CD8-positive, alpha-beta memory T cell (primary cell): ENCODE results near the gene CYLD. TPM values are rescaled to one million over a fixed set of nuclear protein-coding genes. Genes with fewer than 3 reads are reported as not detected.
A peak's percentile ranks its signal among the peaks of the same experiment; 100 is the strongest.

Source experiments
- CTCF ChIA-PET: fragments of 350-600 bp; sonication (Branson Sonifier 250); formaldehyde crosslinking; loops from one replicate; lab custom pipeline; 2021; ENCODE audit warnings: antibody characterized with exemption; lab: Charles Lee
- POLR2A ChIA-PET: fragments of 350-600 bp; sonication (Branson Sonifier 250); formaldehyde crosslinking; loops from one replicate; lab custom pipeline; 2021; ENCODE audit warnings: antibody characterized with exemption; lab: Charles Lee
- DNase-seq, 5 donors: peaks; one replicate each; pipeline versions ENCODE4 v3.0.0 to v3.0.0-alpha.2; 2020 to 2022; ENCODE audit warnings: mixed read lengths in 1 of 5
- H3K27ac ChIP-seq: one replicate; pipeline ENCODE4 v1.7.0; 2013; ENCODE audit warnings: low read depth, mild to moderate bottlenecking, low read length, moderate library complexity
- H3K27me3 ChIP-seq: 2 replicates; pipeline ENCODE4 v1.7.0; 2013; ENCODE audit warnings: low read length, mild to moderate bottlenecking; ENCODE audit not compliant: insufficient read depth, poor library complexity, severe bottlenecking
- H3K36me3 ChIP-seq: 2 replicates; pipeline ENCODE4 v1.7.0; 2013; ENCODE audit warnings: mild to moderate bottlenecking, low read length, moderate library complexity; ENCODE audit not compliant: insufficient read depth
- H3K4me1 ChIP-seq: 2 replicates; pipeline ENCODE4 v1.7.0; 2013; ENCODE audit warnings: mild to moderate bottlenecking, low read length, moderate library complexity; ENCODE audit not compliant: insufficient read depth
- H3K4me3 ChIP-seq: 2 replicates; pipeline ENCODE4 v1.7.0; 2013; ENCODE audit warnings: mild to moderate bottlenecking, low read length
- H3K9me3 ChIP-seq: 2 replicates; pipeline ENCODE4 v1.7.0; 2013; ENCODE audit warnings: mild to moderate bottlenecking, low read length
- H3K27ac Mint-ChIP-seq, 8 donors: one replicate each; pipeline ENCODE4 v1.8.0; 2020 to 2021; ENCODE audit warnings: mixed read lengths in 8 of 8, mild to moderate bottlenecking in 6 of 8, inconsistent platforms in 3 of 8, moderate library complexity in 3 of 8
- H3K27me3 Mint-ChIP-seq, 2 donors: one replicate each; pipeline ENCODE4 v1.8.0; 2020 to 2021; ENCODE audit warnings: mixed read lengths in 2 of 2, mild to moderate bottlenecking in 1 of 2, moderate library complexity in 1 of 2
- H3K36me3 Mint-ChIP-seq, 3 donors: one replicate each; pipeline ENCODE4 v1.8.0; 2020 to 2021; ENCODE audit warnings: mixed read lengths in 3 of 3, inconsistent platforms in 1 of 3, mild to moderate bottlenecking in 1 of 3
- H3K4me1 Mint-ChIP-seq, 3 donors: one replicate each; pipeline ENCODE4 v1.8.0; 2020 to 2021; ENCODE audit warnings: mixed read lengths in 3 of 3, inconsistent platforms in 1 of 3, mild to moderate bottlenecking in 1 of 3
- H3K4me3 Mint-ChIP-seq, 7 donors: one replicate each; pipeline ENCODE4 v1.8.0; 2020 to 2021; ENCODE audit warnings: mixed read lengths in 7 of 7, mild to moderate bottlenecking in 6 of 7, moderate library complexity in 4 of 7, inconsistent platforms in 2 of 7
- H3K9me3 Mint-ChIP-seq, 5 donors: one replicate each; pipeline ENCODE4 v1.8.0; 2020 to 2022; ENCODE audit warnings: mixed read lengths in 5 of 5, mild to moderate bottlenecking in 3 of 5, moderate library complexity in 2 of 5, inconsistent platforms in 1 of 5
- polyA plus RNA-seq: library from polyadenylated mRNA; unstranded; fragments of 300-500 nt; fragmentation: Illumina TruSeq; gene quantifications from one replicate; pipeline ENCODE4 v1.2.3, GENCODE V29; 2021
- total RNA-seq, 2 experiments: library from RNA; stranded (reverse); gene quantifications; one replicate each; pipeline ENCODE4 v1.2.3, GENCODE V29; 2021

Gene CYLD
- total and polyA plus RNA-seq, 3 experiments from 2014 or later = 105 to 152 (median 144) TPM

DNA sequence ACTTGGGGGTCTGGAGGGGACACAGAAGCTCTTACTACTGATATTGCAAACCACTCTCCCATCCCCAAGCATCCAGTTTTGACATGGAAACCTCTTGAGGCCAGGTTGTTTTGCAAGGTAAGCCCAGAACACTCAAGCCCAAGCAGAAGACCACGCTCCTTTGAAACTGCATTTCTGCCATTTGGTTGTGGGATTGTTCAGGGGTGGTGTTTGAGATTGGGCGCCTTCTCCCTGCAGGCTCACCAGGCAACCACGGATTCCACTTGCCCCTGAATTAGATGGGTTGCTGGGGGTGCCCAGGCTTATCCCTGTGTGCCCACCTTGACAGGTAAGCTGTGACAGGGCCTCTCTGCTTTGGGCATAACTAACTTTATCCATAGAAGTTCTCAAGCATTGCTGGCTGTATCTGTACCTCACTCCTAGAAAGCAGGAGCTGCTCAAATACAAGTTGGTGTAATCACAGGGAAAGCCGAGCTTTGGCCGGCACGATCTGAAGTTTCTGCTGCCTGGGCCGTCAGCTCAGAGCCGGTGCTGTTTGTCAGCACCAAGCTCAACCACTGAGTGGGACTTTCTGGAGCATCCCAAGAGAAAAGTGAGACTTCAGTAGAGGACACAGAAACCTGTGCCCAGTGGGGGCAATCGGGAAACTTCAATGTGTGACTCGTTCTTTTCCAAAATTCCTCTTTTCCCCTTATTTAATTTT is 93.6 kb downstream of the CYLD start:
- no peak overlapping the region for H3K4me3 Mint-ChIP-seq
- no peaks in the 10 kb centered on the region for H3K9me3 Mint-ChIP-seq
- peaks cover 0 to 5% (median 1%) of the 10 kb centered on the region in 3 donors for H3K36me3 Mint-ChIP-seq
- Histone ChIP-seq H3K9me3 (no peaks in the 10 kb centered on the region), H3K27me3 (no peaks in the 10 kb centered on the region), H3K36me3 (no peaks in the 10 kb centered on the region), H3K4me1 (peaks cover 2% of the 10 kb centered on the region), H3K27ac (no peak overlapping the region), H3K4me3 (no peak overlapping the region)
- CTCF ChIA-PET = no interaction called here
- no peak for DNase-seq
- peaks cover 7 to 38% of the 10 kb centered on the region in 2 donors for H3K27me3 Mint-ChIP-seq
- POLR2A ChIA-PET = no interaction called here
- peaks cover 3 to 4% (median 4%) of the 10 kb centered on the region in 3 donors for H3K4me1 Mint-ChIP-seq
- no peak overlapping the region for H3K27ac Mint-ChIP-seq

DNA sequence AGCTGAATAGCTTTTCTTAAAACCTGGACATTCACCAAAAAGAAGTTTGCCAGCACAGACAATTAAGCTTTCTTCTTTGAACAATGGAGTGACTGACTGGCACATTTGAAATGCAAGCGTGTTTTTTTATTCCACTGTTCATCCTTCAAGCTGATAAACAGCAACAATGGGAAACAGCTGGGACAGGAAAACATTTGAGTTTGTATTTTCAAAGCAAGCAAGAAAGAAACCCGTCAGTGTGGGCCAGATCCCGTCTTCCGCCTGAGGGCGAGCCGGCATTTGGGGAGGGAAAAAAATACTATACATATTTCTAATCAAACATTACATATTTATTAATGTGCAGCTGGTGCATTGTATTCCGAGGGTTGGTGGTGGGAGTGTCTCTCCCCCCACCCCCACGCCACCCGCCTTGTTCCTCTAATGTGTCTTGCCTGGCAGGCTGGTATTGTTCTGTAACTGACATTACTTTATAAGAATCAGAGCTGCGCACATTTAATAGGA is 94.3 kb downstream of the CYLD start:
- Mint-ChIP-seq H3K4me1 (peaks cover 9 to 11% (median 10%) of the 10 kb centered on the region in 3 donors), H3K27ac (no peak overlapping the region), H3K36me3 (peaks cover 0 to 5% (median 1%) of the 10 kb centered on the region in 3 donors), H3K4me3 (no peak overlapping the region), H3K27me3 (peaks cover 7 to 36% of the 10 kb centered on the region in 2 donors), H3K9me3 (no peaks in the 10 kb centered on the region)
- no peaks in the 10 kb centered on the region for H3K9me3 ChIP-seq
- CTCF ChIA-PET = interaction anchor here (1.0 kb wide), 1 partner anchor 30 kb away, joined by 4 read pairs; no protein-coding TSS in a partner anchor
- POLR2A ChIA-PET = no interaction called here
- no peak overlapping the region for H3K27ac ChIP-seq
- H3K4me3 ChIP-seq = no peak overlapping the region
- no peaks in the 10 kb centered on the region for H3K27me3 ChIP-seq
- no peaks in the 10 kb centered on the region for H3K36me3 ChIP-seq
- peaks cover 7% of the 10 kb centered on the region for H3K4me1 ChIP-seq
- no peak for DNase-seq

DNA sequence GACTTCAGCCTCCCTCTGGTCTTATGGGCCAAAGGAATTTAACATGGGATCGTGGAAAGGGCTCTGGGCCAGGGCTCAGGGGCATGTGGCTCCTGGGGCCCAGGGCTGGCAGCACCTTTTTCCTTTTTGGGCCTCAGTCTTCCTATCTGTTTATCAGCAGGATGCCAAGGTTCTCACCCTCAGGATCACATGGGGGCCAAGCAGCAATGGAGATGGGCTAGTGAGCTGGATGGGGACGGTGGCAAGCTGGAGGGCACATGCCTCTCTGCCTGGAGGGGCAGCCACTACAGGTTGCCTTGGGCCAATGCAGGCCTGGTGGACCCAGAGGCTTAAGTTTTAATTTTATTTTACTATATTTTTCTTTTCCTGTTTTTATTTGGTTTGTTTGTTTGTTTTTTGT is 95.4 kb downstream of the CYLD start:
- Mint-ChIP-seq H3K27me3 (peaks cover 9 to 37% of the 10 kb centered on the region in 2 donors), H3K27ac (no peak overlapping the region), H3K4me3 (no peak overlapping the region), H3K9me3 (no peaks in the 10 kb centered on the region), H3K4me1 (peaks cover 11 to 18% (median 16%) of the 10 kb centered on the region in 3 donors), H3K36me3 (peaks cover 0 to 5% (median 1%) of the 10 kb centered on the region in 3 donors)
- Histone ChIP-seq H3K36me3 (no peaks in the 10 kb centered on the region), H3K27me3 (no peaks in the 10 kb centered on the region), H3K9me3 (no peaks in the 10 kb centered on the region), H3K27ac (no peak overlapping the region), H3K4me1 (peaks cover 7% of the 10 kb centered on the region), H3K4me3 (no peak overlapping the region)
- no peak for DNase-seq
- CTCF ChIA-PET = interaction anchor here (1.0 kb wide), 1 partner anchor 31 kb away, joined by 4 read pairs; no protein-coding TSS in a partner anchor
- POLR2A ChIA-PET = no interaction called here

- Mint-ChIP-seq H3K4me3 (no peak overlapping the region), H3K9me3 (no peaks in the 10 kb centered on the region), H3K27me3 (peaks cover 8 to 38% of the 10 kb centered on the region in 2 donors), H3K4me1 (peaks cover 11 to 18% (median 16%) of the 10 kb centered on the region in 3 donors), H3K27ac (no peak overlapping the region), H3K36me3 (peaks cover 0 to 5% (median 1%) of the 10 kb centered on the region in 3 donors)
- POLR2A ChIA-PET = no interaction called here
- Histone ChIP-seq H3K4me3 (no peak overlapping the region), H3K27me3 (no peaks in the 10 kb centered on the region), H3K27ac (no peak overlapping the region), H3K36me3 (no peaks in the 10 kb centered on the region), H3K9me3 (no peaks in the 10 kb centered on the region), H3K4me1 (peaks cover 7% of the 10 kb centered on the region)
- CTCF ChIA-PET = no interaction called here
- no peak for DNase-seq
These were observed 96.3 kb downstream of the CYLD start for GRCh38 chr16:50838165-50838564.

DNA sequence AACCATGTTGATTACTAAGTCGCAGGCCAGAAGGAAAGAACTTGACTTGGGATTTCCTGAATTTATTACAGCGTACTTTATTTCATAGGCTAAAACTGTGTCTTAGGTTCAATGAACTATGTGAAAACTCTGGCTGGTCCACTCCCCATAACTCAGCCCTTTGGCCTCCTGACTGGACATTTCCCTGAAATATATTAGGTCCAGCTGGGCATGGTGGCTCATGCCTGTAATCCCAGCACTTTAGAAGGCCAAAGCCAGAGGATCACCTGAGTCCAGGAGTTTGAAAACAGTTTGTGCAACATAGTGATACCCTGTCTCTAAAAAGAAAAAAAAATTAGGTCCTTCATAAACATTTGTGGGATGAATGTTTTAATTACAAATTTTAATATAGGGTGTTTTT is 97.0 kb downstream of the CYLD start:
- H3K4me3 Mint-ChIP-seq = no peak overlapping the region
- POLR2A ChIA-PET = no interaction called here
- CTCF ChIA-PET = no interaction called here
- no peak overlapping the region for H3K4me3 ChIP-seq
- H3K27me3 Mint-ChIP-seq = peaks cover 8 to 35% of the 10 kb centered on the region in 2 donors
- peaks cover 0 to 5% (median 1%) of the 10 kb centered on the region in 3 donors for H3K36me3 Mint-ChIP-seq
- H3K27ac Mint-ChIP-seq = no peak overlapping the region
- H3K9me3 ChIP-seq = no peaks in the 10 kb centered on the region
- no peaks in the 10 kb centered on the region for H3K27me3 ChIP-seq
- H3K4me1 Mint-ChIP-seq = peaks cover 11 to 18% (median 16%) of the 10 kb centered on the region in 3 donors
- peaks cover 7% of the 10 kb centered on the region for H3K4me1 ChIP-seq
- H3K36me3 ChIP-seq = no peaks in the 10 kb centered on the region
- H3K27ac ChIP-seq = no peak overlapping the region
- no peaks in the 10 kb centered on the region for H3K9me3 Mint-ChIP-seq
- DNase-seq = no peak

DNA sequence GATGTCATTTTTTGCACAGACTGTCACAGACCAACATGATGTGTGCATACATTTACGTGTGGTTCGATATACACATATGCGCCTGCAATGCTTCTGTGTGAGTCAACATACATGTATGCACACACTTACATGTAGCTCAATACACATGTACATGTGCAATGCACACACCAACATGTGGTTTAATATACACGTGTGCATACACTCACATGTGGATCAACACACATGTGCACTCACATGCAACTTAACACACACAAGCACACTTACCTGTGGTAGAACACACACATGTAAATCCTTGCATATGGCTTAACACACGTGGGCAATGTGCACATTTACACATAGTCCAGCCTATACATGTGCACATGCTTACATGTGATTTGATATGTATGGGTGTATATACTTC is 97.5 kb downstream of the CYLD start:
- POLR2A ChIA-PET = no interaction called here

DNA sequence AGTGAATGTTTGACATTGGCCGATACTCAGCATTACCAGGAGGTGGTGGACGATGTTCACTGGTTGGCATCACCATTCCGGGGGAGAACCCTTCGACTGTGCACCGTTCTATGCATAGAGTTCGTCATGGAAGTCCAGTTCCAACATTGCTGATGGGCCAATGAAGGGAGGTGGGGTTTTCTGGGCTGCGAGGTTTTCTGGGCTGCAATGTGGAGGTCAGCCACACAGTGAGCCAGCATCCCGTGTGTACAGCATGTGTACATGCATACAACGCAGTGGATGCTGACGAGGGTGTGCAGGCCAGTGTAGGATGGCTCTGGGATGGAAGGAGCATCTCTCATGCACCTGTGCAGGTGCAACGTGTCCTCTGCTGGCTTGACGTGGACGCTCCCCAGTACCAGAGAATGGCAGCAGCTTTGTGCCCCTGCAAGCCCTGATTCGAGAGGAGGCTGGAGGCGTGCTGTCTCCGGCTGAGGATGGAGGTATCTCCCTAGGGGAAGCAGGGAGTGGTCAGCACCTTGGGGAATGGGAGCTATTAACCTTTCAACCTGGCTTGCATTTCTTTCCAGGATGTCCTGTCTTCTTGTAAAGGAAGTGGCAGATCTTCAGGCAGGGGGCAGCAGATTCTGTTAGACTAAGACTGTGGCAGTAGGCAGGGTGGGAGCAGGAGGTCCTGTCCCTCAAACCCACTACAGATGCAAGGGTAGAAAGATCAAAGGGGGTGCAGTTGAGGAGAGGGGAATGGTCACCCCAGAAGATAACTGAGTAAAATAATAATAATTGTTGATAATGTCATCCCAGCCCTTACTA is 98.2 kb downstream of the CYLD start:
- peaks cover 7% of the 10 kb centered on the region for H3K4me1 ChIP-seq
- ChIA-PET CTCF (interaction anchor here (1.3 to 1.5 kb wide), 2 partner anchors 10 to 34 kb away, joined by 3 to 4 read pairs; no protein-coding TSS in a partner anchor), POLR2A (no interaction called here)
- H3K9me3 Mint-ChIP-seq = no peaks in the 10 kb centered on the region
- H3K36me3 ChIP-seq = no peaks in the 10 kb centered on the region
- H3K4me3 ChIP-seq = no peak overlapping the region
- H3K27me3 Mint-ChIP-seq = peaks cover 6 to 27% of the 10 kb centered on the region in 2 donors
- H3K36me3 Mint-ChIP-seq = peaks cover 0 to 1% (median 0%) of the 10 kb centered on the region in 3 donors
- no peak overlapping the region for H3K27ac Mint-ChIP-seq
- no peak for DNase-seq
- H3K9me3 ChIP-seq = no peaks in the 10 kb centered on the region
- H3K27me3 ChIP-seq = no peaks in the 10 kb centered on the region
- H3K27ac ChIP-seq = no peak overlapping the region
- peak overlapping the region in 6 of 7 donors; percentile 75 to 92 (median 84) for H3K4me3 Mint-ChIP-seq
- H3K4me1 Mint-ChIP-seq = peaks cover 11 to 18% (median 16%) of the 10 kb centered on the region in 3 donors

More for the DNA sequence above, 97.5 kb downstream of the CYLD start:
- peaks cover 7 to 30% of the 10 kb centered on the region in 2 donors for H3K27me3 Mint-ChIP-seq
- Histone ChIP-seq H3K27me3 (no peaks in the 10 kb centered on the region), H3K4me3 (no peak overlapping the region), H3K9me3 (no peaks in the 10 kb centered on the region), H3K36me3 (no peaks in the 10 kb centered on the region), H3K27ac (no peak overlapping the region), H3K4me1 (peaks cover 7% of the 10 kb centered on the region)
- no peak overlapping the region for H3K27ac Mint-ChIP-seq
- peaks cover 11 to 18% (median 16%) of the 10 kb centered on the region in 3 donors for H3K4me1 Mint-ChIP-seq
- no peak overlapping the region for H3K4me3 Mint-ChIP-seq
- no peaks in the 10 kb centered on the region for H3K9me3 Mint-ChIP-seq
- DNase-seq = no peak
- peaks cover 0 to 1% (median under 1%) of the 10 kb centered on the region in 3 donors for H3K36me3 Mint-ChIP-seq
- CTCF ChIA-PET = no interaction called here
